Mesenteric fat pad (tissue), 1 donor: Measurements from ENCODE around the gene TAF11L8. TPM values are rescaled to one million over a fixed set of nuclear protein-coding genes. Genes with fewer than 3 reads are reported as not detected.
"Not testable (repeated sequence)": the region's sequence is repeated elsewhere in the genome, so short reads cannot be mapped to it uniquely, and the experiment has no call there.

Source experiments
- DNase-seq: peaks from one replicate; pipeline ENCODE4 v3.0.0-alpha.2; 2020; ENCODE audit warnings: low spot score
- long read RNA-seq: library from polyadenylated mRNA; unstranded; transcript quantifications from one replicate; pipeline ENCODE4 v2.0.0, GENCODE V29; 2020
- total RNA-seq: library from RNA; stranded (reverse); fragmentation: NEBNext Ultra II Directional; extraction: Animal tissue kit (Norgen Biotek cat#: 25700); gene quantifications from one replicate; pipeline ENCODE4 v1.2.1, GENCODE V29; 2021
- donor health status: DM: yes; HTN: yes; CAD: no.

The TAF11L8 gene
- not detected for total RNA-seq
- long read RNA-seq, result 0 reads

DNA sequence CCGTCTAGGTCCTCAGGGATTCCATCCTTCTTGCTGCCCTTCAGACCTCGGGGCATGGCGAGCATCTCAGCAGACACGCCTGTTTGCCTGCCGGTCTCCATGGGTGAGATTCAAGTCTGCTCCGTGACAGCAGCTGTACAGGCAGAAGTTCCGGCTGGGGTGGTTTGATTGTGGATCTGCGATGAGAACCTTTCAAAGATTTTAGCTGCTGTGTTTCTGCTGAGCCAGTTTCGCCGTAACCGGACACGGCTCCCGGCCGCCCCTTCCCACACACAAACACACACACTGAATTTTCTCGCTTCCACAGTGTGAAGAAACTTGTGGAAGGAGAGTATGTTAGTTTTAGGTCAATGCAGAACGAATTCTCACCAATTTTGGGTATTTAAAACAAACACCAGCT is at the start of gene TAF11L8:
Gene TAF11L8 (minus strand): TSS at position 101 of the 400 bp plus-strand sequence.
- DNase-seq, result not testable (repeated sequence)

DNA sequence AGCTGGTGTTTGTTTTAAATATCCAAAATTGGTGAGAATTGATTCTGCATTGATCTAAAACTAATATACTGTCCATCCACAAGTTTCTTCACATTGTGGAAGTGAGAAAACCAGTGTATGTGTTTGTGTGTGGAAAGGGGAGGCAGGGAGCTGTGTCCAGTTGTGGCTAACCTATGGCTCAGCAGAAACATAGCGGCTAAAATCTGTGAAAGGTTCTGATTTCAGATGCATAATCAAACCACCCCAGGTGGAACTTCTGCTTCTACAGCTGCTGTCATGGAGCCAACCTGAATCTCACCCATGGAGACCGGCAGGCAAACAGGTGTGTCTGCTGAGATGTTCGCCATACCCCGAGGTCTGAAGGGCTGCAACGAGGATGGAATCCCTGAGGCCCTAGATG is 43.4 kb upstream of the TAF11L8 start, which contains the start of gene TAF11L14:
Gene TAF11L14 (plus strand): TSS at position 301 of the 400 bp plus-strand sequence.
- DNase-seq, result no peak

DNA sequence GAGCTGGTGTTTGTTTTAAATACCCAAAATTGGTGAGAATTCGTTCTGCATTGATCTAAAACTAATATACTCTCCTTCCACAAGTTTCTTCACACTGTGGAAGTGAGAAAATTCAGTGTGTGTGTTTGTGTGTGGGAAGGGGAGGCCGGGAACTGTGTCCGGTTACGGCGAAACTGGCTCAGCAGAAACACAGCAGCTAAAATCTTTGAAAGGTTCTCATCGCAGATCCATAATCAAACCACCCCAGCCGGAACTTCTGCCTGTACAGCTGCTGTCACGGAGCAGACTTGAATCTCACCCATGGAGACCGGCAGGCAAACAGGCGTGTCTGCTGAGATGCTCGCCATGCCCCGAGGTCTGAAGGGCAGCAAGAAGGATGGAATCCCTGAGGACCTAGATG is 41.0 kb upstream of the TAF11L8 start, which contains the start of gene TAF11L13:
Gene TAF11L13 (plus strand): TSS at position 301 of the 400 bp plus-strand sequence.
- DNase-seq, result not testable (repeated sequence)

DNA sequence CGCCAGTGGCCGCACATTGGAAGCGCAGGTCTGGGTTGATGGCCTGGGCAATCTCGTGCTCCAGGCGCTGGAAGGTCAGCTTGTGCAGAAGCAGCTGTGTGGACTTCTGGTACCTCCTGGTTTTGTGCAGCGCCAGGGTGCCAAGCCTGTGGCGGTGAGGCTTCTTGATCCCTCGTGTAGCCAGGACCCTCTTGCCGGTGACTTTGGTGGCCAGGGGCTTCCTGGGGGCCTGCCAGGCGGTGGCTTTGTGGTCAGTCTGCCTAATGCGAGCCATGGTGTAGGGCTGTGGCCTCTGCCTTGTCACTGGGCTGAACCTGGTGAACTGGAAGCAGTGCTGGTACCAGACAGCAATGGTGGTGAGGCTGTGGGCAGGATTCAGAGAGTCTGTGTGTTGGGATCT is 34.9 kb upstream of the TAF11L8 start:
- no peak for DNase-seq

DNA sequence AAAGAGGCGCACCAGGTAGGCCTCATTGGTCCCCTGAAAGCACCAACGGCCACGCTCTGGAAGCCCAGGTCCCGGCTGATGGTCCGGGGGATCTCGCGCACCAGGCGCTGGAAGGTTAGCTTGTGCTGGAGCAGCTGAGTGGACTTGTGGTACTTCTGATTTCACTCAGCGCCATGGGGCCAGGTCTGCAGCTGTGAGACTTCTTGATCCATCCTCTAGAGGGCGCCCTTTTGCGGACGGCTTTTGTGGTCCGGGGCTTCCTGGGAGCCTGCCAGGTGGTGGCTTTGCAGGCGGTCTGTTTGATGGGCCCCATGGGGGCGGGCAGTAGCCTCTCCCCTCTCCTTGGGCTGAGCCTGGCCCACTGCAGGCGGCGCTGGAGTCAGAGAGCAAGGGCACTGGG is 29.9 kb upstream of the TAF11L8 start:
- no peak for DNase-seq

DNA sequence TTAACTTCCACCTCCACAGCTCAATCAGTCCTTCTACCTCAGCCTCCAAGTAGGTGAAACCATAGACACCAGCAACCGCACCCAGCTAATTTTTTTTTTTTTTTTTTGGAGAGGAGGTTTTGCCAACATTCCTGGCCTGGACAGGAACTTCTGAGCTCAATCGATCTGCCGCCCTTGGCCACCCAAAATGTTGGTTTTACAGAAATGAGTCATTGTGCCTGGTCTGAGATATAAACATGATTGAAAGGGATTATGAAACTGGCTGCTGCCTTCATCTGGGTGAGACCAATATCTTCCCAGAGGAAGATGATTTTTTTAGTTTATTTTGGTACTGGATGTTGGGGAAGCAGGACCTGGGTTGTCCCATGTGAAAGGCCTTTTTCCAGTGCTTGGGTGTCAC is 28.6 kb upstream of the TAF11L8 start:
- no peak for DNase-seq

DNA sequence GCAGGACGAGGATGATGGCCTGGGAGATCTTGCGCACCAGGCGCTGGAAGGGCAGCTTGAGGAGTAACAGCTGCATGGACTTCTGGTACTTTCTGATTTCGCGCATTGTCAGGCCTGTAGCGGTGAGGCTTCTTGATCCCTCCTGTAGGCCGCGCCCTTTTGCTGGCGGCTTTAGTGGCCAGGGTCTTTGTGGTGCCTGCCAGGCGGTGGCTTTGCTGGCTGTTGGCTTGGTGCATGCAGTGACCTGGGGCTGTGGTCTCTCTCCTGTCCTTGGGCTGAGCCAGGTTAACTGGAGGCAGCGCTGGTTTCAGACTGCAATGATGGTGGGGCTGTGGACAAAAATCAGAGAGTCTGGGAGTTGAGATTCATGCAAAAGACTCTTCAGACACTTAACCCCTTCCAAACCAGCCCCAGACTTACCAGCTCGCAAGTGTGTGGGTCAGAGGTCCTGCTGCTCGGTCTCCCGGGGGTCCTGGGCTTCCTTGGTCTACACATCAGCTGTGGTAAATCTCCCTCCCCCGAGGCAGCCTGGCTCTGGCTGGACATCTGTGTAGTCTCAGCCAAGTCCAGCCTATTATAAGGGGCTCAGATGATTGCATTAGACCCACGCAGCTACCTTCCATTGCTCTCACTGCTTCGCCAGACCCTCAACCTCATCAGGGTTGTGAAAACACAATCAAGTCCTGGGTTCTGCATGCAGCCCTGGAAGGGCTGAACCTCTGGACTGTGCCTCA is 24.3 kb upstream of the TAF11L8 start:
- no peak for DNase-seq

DNA sequence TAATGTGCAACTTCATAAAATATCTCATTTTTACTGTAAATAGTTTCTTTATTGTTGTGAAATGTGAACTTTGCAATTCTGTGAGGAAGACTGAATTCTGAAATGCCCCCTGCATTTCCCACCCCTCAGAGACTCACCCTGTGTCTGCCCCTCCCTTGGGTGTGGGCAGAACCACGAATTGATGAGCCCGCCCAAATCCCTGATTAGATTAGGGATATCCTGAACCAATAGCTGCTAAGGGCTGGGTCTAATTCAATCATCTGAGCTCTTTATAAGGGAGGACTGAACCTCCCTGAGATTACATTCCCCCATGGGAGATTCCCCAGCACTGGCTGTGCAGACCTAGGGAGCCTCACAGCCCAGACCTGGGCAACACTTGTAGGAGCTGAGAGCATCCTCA is 19.3 kb upstream of the TAF11L8 start, which contains the start of gene TAF11L12:
Gene TAF11L12 (plus strand): TSS at position 301 of the 400 bp plus-strand sequence.
- DNase-seq, result not testable (repeated sequence)

DNA sequence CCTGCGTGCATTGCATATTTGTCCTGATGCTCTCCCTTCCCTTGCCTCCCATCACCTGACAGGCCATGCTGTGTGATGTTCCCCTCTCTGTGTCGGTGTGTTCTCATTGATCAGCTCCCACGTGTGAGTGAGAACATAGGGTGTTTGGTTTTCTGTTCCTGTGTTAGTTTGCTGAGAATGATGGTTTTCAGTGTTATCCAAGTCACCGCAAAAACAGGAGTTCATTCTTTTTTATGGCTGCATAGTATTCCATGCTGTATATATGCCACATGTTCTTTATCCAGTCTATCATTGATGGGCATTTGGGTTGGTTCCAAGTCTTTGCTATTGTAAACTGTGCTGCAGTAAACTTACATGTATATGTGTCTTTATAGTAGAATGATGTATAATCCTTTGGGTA is 16.7 kb upstream of the TAF11L8 start:
- not testable (repeated sequence) for DNase-seq

DNA sequence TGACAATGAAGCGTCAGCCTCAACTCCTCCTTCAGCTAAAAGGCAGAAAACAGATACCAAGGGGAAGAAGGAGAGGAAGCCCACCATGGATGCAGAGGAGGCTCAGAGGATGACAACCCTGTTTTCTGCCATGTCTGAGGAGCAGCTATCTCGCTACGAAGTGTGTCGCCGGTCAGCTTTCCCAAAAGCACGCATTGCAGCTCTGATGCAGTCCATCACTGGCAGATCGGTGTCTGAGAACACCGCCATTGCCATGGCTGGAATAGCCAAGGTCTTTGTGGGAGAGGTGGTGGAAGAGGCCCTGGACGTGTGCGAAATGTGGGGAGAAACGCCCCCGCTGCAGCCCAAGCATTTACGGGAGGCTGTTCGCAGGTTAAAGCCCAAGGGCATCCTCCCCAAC is 14.2 kb upstream of the TAF11L8 start:
- no peak for DNase-seq

DNA sequence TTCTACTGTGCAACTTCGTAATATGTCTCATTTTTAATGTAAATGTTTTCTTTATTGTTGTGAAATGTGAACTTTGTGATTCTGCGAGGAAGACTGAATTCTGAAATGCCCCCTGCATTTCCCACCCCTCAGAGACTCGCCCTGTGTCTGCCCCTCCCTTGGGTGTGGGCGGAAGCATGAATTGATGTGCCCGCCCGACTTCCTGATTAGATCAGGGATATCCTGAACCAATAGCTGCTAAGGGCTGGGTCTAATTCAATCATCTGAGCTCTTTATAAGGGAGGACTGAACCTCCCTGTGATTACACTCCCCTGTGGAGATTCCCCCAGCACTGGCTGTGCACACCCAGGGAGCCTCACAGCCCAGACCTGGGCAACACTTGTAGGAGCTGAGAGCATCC is 13.1 kb upstream of the TAF11L8 start, which contains the start of gene TAF11L11:
Gene TAF11L11 (plus strand): TSS at position 304 of the 400 bp plus-strand sequence.
- DNase-seq, result not testable (repeated sequence)

DNA sequence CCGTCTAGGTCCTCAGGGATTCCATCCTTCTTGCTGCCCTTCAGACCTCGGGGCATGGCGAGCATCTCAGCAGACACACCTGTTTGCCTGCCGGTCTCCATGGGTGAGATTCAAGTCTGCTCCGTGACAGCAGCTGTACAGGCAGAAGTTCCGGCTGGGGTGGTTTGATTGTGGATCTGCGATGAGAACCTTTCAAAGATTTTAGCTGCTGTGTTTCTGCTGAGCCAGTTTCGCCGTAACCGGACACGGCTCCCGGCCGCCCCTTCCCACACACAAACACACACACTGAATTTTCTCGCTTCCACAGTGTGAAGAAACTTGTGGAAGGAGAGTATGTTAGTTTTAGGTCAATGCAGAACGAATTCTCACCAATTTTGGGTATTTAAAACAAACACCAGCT is 7.0 kb upstream of the TAF11L8 start, which contains the start of gene TAF11L10:
Gene TAF11L10 (minus strand): TSS at position 101 of the 400 bp plus-strand sequence.
- DNase-seq, result not testable (repeated sequence)

DNA sequence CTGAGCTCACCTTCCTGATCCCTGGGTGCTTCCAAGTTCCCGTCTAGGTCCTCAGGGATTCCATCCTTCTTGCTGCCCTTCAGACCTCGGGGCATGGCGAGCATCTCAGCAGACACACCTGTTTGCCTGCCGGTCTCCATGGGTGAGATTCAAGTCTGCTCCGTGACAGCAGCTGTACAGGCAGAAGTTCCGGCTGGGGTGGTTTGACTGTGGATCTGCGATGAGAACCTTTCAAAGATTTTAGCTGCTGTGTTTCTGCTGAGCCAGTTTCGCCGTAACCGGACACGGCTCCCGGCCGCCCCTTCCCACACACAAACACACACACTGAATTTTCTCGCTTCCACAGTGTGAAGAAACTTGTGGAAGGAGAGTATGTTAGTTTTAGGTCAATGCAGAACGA is 3.5 kb upstream of the TAF11L8 start, which contains the start of gene TAF11L9:
Gene TAF11L9 (minus strand): TSS at position 140 of the 400 bp plus-strand sequence.
- not testable (repeated sequence) for DNase-seq

DNA sequence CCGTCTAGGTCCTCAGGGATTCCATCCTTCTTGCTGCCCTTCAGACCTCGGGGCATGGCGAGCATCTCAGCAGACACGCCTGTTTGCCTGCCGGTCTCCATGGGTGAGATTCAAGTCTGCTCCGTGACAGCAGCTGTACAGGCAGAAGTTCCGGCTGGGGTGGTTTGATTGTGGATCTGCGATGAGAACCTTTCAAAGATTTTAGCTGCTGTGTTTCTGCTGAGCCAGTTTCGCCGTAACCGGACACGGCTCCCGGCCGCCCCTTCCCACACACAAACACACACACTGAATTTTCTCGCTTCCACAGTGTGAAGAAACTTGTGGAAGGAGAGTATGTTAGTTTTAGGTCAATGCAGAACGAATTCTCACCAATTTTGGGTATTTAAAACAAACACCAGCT is 5.1 kb downstream of the TAF11L8 start, which contains the start of gene TAF11L7:
Gene TAF11L7 (minus strand): TSS at position 101 of the 400 bp plus-strand sequence.
- not testable (repeated sequence) for DNase-seq

Other genes starting within 250 kb of the TAF11L8 start
- gene TAF11L2, start 92.7 kb downstream of the TAF11L8 start, total RNA-seq, result not detected
- gene TAF11L3, start 72.6 kb downstream of the TAF11L8 start, total RNA-seq, result not detected
- gene TAF11L4, start 69.2 kb downstream of the TAF11L8 start, total RNA-seq, result not detected
- gene TAF11L5, start 65.7 kb downstream of the TAF11L8 start, total RNA-seq, result not detected
- gene TAF11L6, start 62.3 kb downstream of the TAF11L8 start, total RNA-seq, result not detected
- not detected for gene TAF11L7, start 5.2 kb downstream of the TAF11L8 start, total RNA-seq
- gene TAF11L9, start 3.4 kb upstream of the TAF11L8 start, total RNA-seq, result not detected
- gene TAF11L10, start 6.9 kb upstream of the TAF11L8 start, total RNA-seq, result not detected
- not detected for gene TAF11L11, start 13.2 kb upstream of the TAF11L8 start, total RNA-seq
- gene TAF11L12, start 19.4 kb upstream of the TAF11L8 start, total RNA-seq, result not detected
- not detected for gene TAF11L13, start 41.1 kb upstream of the TAF11L8 start, total RNA-seq
- gene TAF11L14, start 43.5 kb upstream of the TAF11L8 start, total RNA-seq, result not detected